Measurements from ENCODE around the gene PER1. TPM values are rescaled to one million over a fixed set of nuclear protein-coding genes. Genes with fewer than 3 reads are reported as not detected.

Gene PER1
- total and polyA plus RNA-seq, 9 of the 15 experiments (the other 6 are each of a cell fraction or from before 2014, with no cell fraction given) = 0.13 to 26.0 (median 3.4) TPM

GRCh38 chr17:8173056-8173870 is 21.1 kb upstream of the PER1 start (continued):
- TF ChIP-seq BRD9 (IDR thresholded peaks at IDR 0.05; ENCODE audit: low read depth, partially characterized antibody) (no peak), GMEB1 (CRISPR knock-in tag; IDR thresholded peaks at IDR 0.05) (peak; percentile 86), ZNF354B (CRISPR knock-in tag; IDR thresholded peaks at IDR 0.05) (peak; percentile 81), ERF (CRISPR knock-in tag; IDR thresholded peaks at IDR 0.05) (peak; percentile 96), POLR3A (IDR thresholded peaks at IDR 0.05; ENCODE audit: borderline replicate concordance, extremely low read depth, insufficient read depth, insufficient read length) (no peak), GTF2A2 (tag; IDR thresholded peaks at IDR 0.05) (peak; percentile 98), PURB (CRISPR knock-in tag; IDR thresholded peaks at IDR 0.05; ENCODE audit: low read depth) (no peak), TAF7 (tag; IDR thresholded peaks at IDR 0.05) (no peak), ZNF23 (CRISPR knock-in tag; IDR thresholded peaks at IDR 0.05) (peak; percentile 73), GABPB1 (CRISPR knock-in tag; IDR thresholded peaks at IDR 0.05) (peak; percentile 65; the same call in 1 of the 2 replicates), USF2 (CRISPR knock-in tag; IDR thresholded peaks at IDR 0.05) (no peak), NFIC (IDR thresholded peaks at IDR 0.05) (peak; percentile 89), FOXJ3 (CRISPR knock-in tag; IDR thresholded peaks at IDR 0.05) (no peak), MECOM (CRISPR knock-in tag; IDR thresholded peaks at IDR 0.05) (0 out of 2 replicates have a peak, but pooled peaks have one; percentile 30), MCM2 (IDR thresholded peaks at IDR 0.05; ENCODE audit: low read depth) (no peak), CBX3 (IDR thresholded peaks at IDR 0.05; ENCODE audit: borderline replicate concordance in 1 of 2, low read length in 2 of 2) (peak in 1 of 2 experiments; percentile 94; a peak in 2 of 3 replicates), JUND (IDR thresholded peaks at IDR 0.05; ENCODE audit: borderline replicate concordance, low read depth, low read length) (peak; percentile 65), JUND (tag; IDR thresholded peaks at IDR 0.05; ENCODE audit: borderline replicate concordance, low read depth, low read length) (peak; percentile 81; the same call in 2 of the 3 replicates), FOXA1 (IDR thresholded peaks at IDR 0.05; ENCODE audit: borderline replicate concordance) (no peak), RBM39 (optimal IDR thresholded peaks at IDR 0.05; ENCODE audit: low read depth, low read length) (peak; percentile 98), BRCA1 (IDR thresholded peaks at IDR 0.05) (no peak), BRCA1 (CRISPR knock-in tag; IDR thresholded peaks at IDR 0.05) (no peak), U2AF1 (optimal IDR thresholded peaks at IDR 0.05; ENCODE audit: low read depth, low read length) (peak; percentile 75), CHAMP1 (IDR thresholded peaks at IDR 0.05) (peak; percentile 80), SMAD2 (IDR thresholded peaks at IDR 0.05; ENCODE audit: low read depth, low read length) (no peak), NBN (IDR thresholded peaks at IDR 0.05; ENCODE audit: low read depth) (peak; percentile 99)

Measured in K562 (cell line).